ENCODE data around the gene SOX30. TPM values are rescaled to one million over a fixed set of nuclear protein-coding genes. Genes with fewer than 3 reads are reported as not detected.
"Not testable (repeated sequence)": the region's sequence is repeated elsewhere in the genome, so short reads cannot be mapped to it uniquely, and the experiment has no call there.

SOX30 gene
- total RNA-seq: 0.19 TPM
- long read RNA-seq: 0 reads

- intact Hi-C loops (cut with DNase I): no loop called here
- ATAC-seq (no peak), DNase-seq (ENCODE audit: missing footprints) (no peak)
Observed at GRCh38 chr5:157652377-157652692, at the start of gene SOX30. Gene SOX30 (minus strand): TSS chr5:157652438. CDS start chr5:157652078, 360 bp downstream.

- ATAC-seq; intact Hi-C loops (cut with DNase I); DNase-seq (ENCODE audit: missing footprints): not testable (repeated sequence)
Observed at GRCh38 chr5:157698674-157699073, 46.4 kb upstream of the SOX30 start.

GRCh38 chr5:157696154-157696553, 43.9 kb upstream of the SOX30 start:
- intact Hi-C loops (cut with DNase I); ATAC-seq; DNase-seq (ENCODE audit: missing footprints): not testable (repeated sequence)

- not testable (repeated sequence) for ATAC-seq; DNase-seq (ENCODE audit: missing footprints)
Observed at GRCh38 chr5:157693816-157694215, 41.6 kb upstream of the SOX30 start.

GRCh38 chr5:157690690-157691433, 38.6 kb upstream of the SOX30 start:
- intact Hi-C loops (cut with DNase I): no loop called here
- ATAC-seq (no peak), DNase-seq (ENCODE audit: missing footprints) (no peak)

More at GRCh38 chr5:157693816-157694215, 41.6 kb upstream of the SOX30 start:
- intact Hi-C loops (cut with DNase I): not testable (repeated sequence)

GRCh38 chr5:157689942-157690689, 37.9 kb upstream of the SOX30 start:
- ATAC-seq (no peak), DNase-seq (ENCODE audit: missing footprints) (no peak)
- intact Hi-C loops (cut with DNase I): no loop called here

- ATAC-seq (no peak), DNase-seq (ENCODE audit: missing footprints) (no peak)
- intact Hi-C loops (cut with DNase I): no loop called here
Observed at GRCh38 chr5:157687198-157687554, 34.9 kb upstream of the SOX30 start.

GRCh38 chr5:157686276-157687197, 34.3 kb upstream of the SOX30 start:
- ATAC-seq: peak; percentile 80
- intact Hi-C loops (cut with DNase I); DNase-seq (ENCODE audit: missing footprints): not testable (repeated sequence)

GRCh38 chr5:157682257-157682656, 30.0 kb upstream of the SOX30 start:
- intact Hi-C loops (cut with DNase I): no loop called here
- ATAC-seq: no peak
- no peak for DNase-seq (ENCODE audit: missing footprints)

GRCh38 chr5:157681048-157681447, 28.8 kb upstream of the SOX30 start:
- DNase-seq (ENCODE audit: missing footprints) (no peak), ATAC-seq (no peak)
- intact Hi-C loops (cut with DNase I): no loop called here

GRCh38 chr5:157680239-157680638, 28.0 kb upstream of the SOX30 start:
- intact Hi-C loops (cut with DNase I): no loop called here

GRCh38 chr5:157679801-157680200, 27.6 kb upstream of the SOX30 start:
- DNase-seq (ENCODE audit: missing footprints): no peak
- ATAC-seq: no peak
- intact Hi-C loops (cut with DNase I): no loop called here

More at GRCh38 chr5:157680239-157680638, 28.0 kb upstream of the SOX30 start:
- ATAC-seq (no peak), DNase-seq (ENCODE audit: missing footprints) (no peak)

GRCh38 chr5:157677931-157678330, 25.7 kb upstream of the SOX30 start:
- no peak for ATAC-seq
- DNase-seq (ENCODE audit: missing footprints): no peak
- intact Hi-C loops (cut with DNase I): no loop called here

GRCh38 chr5:157674351-157674750, 22.1 kb upstream of the SOX30 start:
- intact Hi-C loops (cut with DNase I); DNase-seq (ENCODE audit: missing footprints); ATAC-seq: not testable (repeated sequence)

GRCh38 chr5:157672976-157673375, 20.7 kb upstream of the SOX30 start:
- no peak for ATAC-seq
- intact Hi-C loops (cut with DNase I): no loop called here

GRCh38 chr5:157671592-157672330, 19.5 kb upstream of the SOX30 start:
- ATAC-seq (no peak), DNase-seq (ENCODE audit: missing footprints) (no peak)
- intact Hi-C loops (cut with DNase I): no loop called here

More at GRCh38 chr5:157672976-157673375, 20.7 kb upstream of the SOX30 start:
- DNase-seq (ENCODE audit: missing footprints): no peak

GRCh38 chr5:157670662-157671591, 18.7 kb upstream of the SOX30 start, which contains the start of gene C5orf52:
Gene C5orf52 (plus strand): TSS chr5:157671533. CDS start chr5:157671615, 82 bp downstream.
- DNase-seq (ENCODE audit: missing footprints) (peak; percentile 77), ATAC-seq (peak; percentile 62)
- intact Hi-C loops (cut with DNase I): no loop called here
